Heart left ventricle (tissue), 13 donors: ENCODE data around the gene PCYT1A.

ENCODE experiments used
- CTCF ChIP-seq, 12 donors: fragments of 200-600 bp; sonication (generic) in 4 of 12; IDR thresholded peaks; one replicate each; pipeline versions ENCODE4 v1.5.0 to v1.8.0; 2018 to 2022; ENCODE audit warnings: antibody characterized with exemption in 12 of 12, mild to moderate bottlenecking in 5 of 12
- POLR2A ChIP-seq, 2 donors: fragments of 450-650 bp; IDR thresholded peaks; one replicate each; pipeline ENCODE4 v1.6.1; 2017; ENCODE audit warnings: antibody characterized with exemption in 2 of 2, mild to moderate bottlenecking in 2 of 2, moderate library complexity in 2 of 2
- donor health status: ischemic (EF 13 %, LVEDD 7.1; RV severe dilation, severe dysfunction).
- donor health status: DM: no; HTN: yes; CAD: no.
- donor health status: DM: no; HTN: no; CAD: no.
- donor health status: ischemic (EF 25% LVEDD 6.9; RV normal size, moderate dysfunction).
- donor health status: ischemic (EF 25% LVEDD 5.7; RV mildly dilated, moderate dysfunction).
- donor health status: ischemic (EF 35%, LVEDD 5.7; RV mildly dilated, moderate dysfunction).
- donor health status: nonischemic (EF 11% LVEDD 7.7; RV severe dilation, severe dysfunction).
- donor health status: DM: yes; HTN: yes; CAD: no.
- donor health status: PGD.
- donor health status: ischemic (EF 29% LVEDD 5.4; RV normal size, mild dysfunction).
- donor health status: nonischemic (EF 23%, LVEDD 6.1; RV moderate dilation, normal function).

GRCh38 chr3:196220587-196220986 is 66.9 kb downstream of the PCYT1A start:
- TF ChIP-seq CTCF (IDR thresholded peaks at IDR 0.05) (no peak), POLR2A (IDR thresholded peaks at IDR 0.05) (no peak)
